HG03045 (cell line): Measurements from ENCODE around the gene DDR1.

ENCODE experiments used
- ATAC-seq: cut with Tn5 transposase; IDR thresholded peaks from one replicate; pipeline ENCODE4 v1.9.1; 2021; ENCODE audit warnings: mild to moderate bottlenecking, moderate library complexity; ENCODE audit not compliant: unreplicated experiment

Gene DDR1

DNA sequence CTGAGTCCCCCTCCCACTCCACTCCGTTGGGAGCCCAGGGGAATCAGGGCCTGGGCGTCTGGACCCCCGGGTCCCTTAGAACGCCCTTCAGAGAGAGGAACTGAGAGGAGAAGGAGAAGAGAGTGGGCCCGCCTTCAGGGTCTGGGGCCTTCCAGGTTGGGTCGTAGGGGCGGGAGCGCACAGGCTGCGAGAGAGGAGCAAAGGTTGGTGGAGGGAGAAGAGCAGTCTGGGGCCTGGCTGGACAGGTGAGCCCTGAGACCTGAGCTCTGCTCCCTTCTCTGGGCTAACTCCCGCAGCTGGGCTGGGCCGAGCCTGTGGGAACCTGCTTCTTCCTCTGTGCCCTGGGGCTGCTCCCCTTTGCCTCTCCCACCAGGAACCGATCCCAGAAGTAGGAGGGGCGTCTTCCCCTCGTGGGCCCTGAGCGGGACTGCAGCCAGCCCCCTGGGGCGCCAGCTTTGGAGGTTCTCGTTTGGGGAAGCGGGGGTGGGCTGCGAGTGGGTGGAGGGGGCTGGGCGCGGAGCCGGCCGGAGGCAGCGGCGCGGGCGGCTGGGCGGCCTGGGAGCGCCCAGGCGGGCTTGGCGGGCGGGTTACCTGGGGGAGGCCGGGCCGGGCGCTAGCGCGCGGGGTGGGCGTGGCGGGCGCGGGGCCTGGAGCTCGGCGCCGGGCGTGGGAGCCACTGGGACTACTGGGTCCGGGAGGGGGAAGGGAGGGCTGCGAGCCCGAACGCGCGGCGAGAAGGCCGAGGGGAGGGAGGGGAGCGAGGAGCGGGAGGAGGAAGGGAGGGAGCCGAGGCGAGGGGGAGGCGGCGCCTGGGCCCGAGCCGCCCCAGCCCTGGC is at the start of gene DDR1:
TSS of gene DDR1 (plus strand) at position 835 of the 836 bp plus-strand sequence. CDS start 4,211 bp downstream, outside the sequence.
- no peak for ATAC-seq

DNA sequence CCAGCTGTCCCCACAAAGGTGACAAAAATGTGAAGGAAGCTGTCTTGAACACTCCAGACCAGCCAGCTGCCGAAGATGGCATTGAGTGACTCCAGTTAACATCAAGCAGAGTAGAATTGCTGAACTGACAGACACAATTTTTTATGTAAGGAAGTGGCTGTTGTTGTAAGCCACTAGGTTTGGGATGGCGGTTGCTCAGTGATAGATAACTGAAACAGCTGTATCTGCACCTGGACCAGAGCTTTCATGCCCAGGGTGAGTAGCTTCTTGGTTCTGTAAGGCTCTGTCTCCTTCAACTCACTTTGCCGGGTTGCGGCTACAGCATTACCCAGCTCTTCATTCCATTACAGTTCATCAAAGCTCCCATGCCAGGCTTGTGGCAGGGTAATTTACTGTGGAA is 49.7 kb upstream of the DDR1 start:
- ATAC-seq = no peak

DNA sequence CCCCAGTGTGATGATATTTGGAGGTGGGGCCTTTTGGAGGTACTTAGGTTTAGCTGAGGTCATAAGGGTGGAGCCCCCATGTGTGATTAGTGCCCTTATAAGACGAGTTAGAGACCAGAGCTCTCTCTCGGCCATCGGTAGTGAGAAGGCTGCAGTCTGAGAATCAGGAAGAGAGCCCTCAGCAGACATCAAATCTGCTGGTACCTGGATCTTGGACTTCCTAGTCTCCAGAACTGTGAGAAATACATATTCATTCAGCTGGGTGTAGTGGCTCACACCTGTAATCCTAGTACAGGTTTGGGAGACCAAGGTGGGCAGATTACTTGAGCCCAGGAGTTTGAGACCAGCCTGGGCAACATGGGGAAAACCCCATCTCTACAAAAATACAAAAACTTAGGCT is 48.7 kb upstream of the DDR1 start:
- ATAC-seq = no peak

DNA sequence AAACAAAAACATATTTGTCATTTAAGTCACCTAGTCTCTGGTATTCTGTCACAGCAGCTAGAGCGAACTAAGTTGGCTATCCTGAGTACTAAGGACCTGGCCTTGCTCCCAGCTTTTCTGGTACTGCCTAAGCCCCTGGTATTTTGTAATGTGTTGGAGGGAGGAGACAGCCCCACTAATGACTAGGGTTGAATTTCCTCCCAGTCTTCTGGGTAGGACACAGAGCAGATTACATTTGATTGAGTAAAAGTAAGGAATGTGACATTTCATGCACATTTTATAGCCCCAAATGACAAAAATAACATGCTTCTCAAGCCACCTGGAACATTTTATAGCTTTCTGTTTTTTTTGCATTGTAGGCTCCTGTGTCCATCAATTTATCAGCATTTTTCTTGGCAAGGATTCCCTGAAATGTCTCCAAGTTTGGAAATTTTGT is 47.9 kb upstream of the DDR1 start:
- no peak for ATAC-seq

DNA sequence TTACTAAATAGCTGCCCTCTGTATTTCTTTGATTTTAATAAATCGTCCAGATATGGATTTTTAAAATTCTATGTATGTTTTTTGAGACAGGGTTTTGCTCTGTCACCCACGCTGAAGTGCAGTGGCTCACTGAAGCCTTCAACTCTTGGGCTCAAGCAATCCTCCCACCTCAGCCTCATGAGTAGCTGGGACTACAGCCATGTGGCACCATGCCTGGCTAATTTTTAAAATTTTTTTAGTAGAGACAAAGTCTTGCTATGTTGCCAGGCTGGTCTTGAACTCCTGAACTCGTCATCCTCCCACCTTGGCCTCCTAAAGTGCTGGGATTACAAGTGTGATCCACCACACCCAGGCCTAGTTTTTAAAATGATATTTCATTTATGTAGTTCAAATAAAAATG is 47.4 kb upstream of the DDR1 start:
- ATAC-seq = no peak

DNA sequence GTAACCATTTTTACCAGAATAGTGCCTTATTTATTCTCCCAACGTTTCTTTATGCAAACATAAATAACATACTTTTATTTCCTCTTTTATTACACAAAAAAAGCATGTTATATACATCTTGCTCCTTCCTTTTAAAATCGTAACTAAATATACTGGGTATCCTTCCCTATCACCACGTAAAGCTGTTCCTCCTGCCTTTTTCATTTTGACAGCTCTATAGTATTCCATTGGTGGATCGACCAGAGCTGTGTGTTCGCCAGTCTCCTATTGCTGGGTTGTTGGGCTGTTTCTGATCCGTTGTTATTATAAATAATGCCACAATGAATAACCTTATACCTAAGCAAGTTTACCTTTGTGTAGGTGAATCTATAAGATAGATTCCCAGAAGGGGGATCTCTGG is 46.9 kb upstream of the DDR1 start:
- ATAC-seq = no peak

DNA sequence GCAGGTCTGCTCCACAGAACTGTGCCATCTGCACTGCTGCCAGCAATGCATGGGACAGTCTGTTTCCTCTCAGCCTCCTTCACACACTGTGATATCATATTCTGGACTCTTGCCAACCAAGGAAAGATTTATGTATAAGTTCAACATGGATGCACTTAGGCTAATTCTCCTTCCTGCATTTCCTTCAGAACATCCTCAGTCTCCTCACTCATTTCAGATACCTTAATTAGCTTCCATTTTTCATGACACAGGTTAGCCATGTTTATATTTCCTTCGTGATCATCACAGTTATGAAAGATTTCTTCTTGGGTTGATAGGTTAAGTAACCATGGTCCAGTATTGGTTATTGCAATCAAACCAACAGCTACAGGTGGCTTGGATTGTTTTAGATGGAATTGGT is 46.4 kb upstream of the DDR1 start:
- no peak for ATAC-seq

DNA sequence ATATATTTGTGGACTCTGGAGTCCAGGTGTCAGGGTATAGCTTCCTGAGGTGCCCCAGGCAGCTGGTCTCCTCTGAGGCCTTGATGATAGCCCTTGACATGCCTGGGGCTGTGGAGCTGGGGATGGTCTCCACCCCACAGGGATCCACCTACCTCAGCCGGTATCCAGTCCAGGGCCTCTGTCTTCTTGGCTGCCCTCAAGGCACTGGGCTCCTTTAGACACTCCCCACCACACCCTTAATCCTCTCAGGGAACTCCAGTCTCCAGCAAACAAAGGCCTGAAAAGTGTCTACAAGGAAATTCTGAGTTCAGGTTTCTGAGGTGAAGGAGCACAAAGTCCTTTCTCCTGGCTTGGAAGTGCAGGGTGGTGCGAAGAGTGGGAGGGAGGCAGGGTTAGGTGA is 44.6 kb upstream of the DDR1 start:
- ATAC-seq = no peak

DNA sequence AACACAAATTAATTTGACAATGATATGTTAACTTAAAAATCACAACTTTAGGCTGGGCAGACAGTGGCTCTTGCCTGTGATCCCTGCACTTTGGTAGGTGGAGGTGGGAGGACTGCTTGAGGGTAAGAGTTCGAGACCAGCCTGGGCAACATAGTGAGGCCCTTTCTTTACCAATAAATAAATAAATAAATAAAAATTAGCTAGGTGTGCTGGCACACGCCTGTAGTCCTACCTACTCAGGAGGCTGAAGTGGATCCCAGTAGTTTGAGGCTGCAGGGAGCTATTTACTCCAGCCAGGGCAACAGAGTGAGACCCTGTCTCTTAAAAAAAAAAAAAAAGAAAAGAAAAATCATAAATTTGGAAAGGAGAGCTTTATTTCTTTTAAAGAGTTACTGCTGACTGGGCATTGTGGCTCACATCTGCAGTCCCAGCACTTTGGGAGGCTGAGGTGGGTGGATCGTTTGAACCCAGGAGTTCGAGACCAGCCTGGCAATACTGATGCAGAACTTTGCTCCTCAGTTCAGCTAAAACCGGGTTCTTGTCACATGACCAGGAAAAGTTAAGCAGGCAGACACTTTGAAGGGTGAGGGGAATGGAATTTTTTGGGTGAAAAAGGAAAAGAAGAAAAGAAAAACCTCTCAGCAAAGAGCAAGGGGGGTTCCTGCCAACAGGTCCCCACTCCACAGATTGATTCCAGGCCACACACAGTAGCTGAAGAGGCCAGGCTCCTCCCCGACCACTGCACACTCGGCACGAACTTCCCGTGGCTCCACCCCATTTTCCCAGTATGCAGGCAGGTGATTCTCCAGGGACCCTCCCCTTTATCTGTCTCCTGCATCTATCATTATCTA is 44.0 kb upstream of the DDR1 start:
- ATAC-seq = no peak

DNA sequence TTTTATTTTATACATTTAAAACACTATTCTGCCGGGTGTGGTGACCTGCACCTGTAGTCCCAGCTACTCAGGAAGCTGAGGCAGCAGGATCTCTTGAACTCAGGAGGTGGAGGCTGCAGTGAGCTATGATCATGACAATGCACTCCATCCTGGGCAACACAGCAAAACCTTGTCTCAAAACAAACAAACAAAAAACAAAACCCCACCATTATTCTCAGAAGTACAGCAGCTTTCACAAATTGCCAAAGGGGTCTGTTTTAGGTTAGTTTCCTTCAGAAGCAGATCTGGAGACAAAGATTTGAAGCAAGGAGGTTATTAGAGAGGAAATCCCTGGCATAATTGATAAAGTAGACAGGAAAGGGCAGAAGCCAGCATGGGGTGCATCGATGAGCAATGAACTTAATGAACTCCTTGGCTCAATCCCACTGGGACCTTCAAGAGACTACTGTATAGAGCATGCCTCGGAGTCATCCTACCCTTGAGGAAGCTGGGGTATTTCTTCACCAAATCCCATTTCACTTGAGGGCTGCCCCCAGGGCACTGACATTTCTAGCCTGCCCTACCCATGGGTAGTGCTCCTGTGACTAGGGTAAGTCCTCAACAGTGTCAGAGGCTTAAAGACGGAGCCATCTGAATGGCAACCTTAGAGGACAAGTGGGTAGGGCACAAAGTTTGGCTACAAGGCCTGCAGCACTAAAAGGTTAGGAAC is 43.2 kb upstream of the DDR1 start:
- no peak for ATAC-seq

DNA sequence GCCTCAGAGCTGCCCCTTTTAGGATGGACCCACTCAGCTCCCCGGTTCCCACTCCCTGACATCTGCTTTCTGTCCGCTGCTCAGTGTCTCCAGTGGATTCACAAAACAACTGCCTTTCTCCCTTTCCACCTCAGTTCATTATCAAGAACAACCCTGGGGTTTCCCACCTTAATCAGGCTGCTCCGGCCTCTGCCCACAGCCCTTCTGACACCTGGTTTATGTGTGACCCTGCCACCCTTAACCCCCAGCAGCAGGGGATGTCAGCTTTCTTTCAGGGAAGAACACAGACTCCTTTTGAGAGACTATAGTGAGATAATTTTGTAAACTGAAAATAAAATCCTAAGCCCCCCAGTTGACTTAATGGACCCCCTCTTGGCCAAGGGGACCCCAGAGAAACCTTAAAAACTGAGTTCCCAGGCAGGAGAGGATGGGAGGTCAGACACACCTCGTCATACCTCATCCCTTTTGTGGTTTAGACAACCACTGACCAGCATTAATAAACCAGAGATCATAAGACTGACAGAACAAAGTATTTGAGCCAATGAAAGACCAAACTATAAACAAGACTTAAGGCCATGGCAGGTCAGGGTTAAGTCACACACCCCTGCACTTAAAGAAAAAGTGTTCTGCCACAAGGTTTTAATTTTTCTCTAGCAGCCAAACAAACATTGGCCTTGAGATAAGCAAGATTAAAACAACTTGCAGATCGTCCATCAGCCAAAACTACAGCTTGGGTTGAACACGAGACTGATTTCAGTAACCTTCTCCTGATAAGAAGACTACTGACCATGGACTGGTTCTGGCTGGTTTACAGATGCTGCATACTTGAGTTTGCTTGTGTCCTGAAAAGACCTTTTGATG is 42.4 kb upstream of the DDR1 start:
- ATAC-seq = no peak

DNA sequence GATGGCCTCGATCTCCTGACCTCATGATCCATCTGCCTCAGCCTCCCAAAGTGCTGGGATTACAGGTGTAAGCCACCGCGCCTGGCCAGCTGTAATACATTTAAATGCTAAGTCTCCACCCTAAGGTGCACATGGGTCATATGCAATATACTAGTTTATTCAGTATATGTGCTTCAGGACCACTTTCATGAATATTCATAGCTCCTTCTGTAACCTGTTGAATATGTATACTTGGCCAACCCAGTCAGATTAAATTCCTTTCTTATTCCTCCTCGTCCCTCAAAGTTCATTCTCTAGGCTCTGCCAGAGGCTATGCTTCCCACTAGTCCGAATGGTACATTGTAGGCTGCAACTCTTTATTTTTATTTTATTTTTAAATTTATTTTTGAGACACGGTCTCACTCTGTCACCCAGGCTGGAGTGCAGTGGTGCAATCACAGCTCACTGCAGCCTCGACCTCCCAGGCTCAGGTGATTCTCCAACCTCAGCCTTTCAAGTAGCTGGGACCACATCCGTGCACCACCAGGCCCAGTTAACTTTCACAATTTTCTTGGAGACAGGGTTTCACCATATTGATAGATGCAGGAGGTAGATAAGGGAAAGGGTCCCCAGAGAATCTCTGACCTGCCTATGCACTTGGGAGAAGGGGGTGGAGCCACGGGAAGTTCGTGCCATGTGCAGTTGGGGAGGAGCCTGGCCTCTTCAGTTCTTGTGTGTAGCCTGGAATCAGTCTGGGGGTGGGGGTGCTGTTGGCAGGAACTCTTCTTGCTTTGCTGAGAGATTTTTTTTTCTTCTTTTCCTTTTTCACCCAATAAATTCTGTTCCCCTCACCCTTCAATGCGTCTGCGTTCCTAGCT is 41.3 kb upstream of the DDR1 start:
- no peak for ATAC-seq

DNA sequence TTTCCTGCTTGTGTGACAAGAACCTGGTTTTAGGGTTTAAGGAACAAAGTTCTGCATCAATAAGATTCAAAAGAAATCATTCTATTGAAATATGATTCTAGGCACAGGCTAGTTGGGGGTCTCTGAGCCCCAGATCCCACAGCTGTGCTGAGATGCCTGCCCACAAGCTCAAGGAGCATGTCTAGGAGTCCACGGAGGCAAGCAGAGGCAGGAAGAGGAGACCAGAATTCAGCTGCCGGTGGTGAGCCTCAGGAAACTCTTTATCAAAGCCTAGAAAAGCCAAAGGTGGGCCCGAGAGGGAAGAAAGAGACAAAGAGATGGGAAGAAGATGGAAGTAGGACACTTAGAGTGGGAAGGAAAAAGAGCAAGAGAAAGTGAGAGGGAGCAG is 40.7 kb upstream of the DDR1 start:
- ATAC-seq = no peak

DNA sequence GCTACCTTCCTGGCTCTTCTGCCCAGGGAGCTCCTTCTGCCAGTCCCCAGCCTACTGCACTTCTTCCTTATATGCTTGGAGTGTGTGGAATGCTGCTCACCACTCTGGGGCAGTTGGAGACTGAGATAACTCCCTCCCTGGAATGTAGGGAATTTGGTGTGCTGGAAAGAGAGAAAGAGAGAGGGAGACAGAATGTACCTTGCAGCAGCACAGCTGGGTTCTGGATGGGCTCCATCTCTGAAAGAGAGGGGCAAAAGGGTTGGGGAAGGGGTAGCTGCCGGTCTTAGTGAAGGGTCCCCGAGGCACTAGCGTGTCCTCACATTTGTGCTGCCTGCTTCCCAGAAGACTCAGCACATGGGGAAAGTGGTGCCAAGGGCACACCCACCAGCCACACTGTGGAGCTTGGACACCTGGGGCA is 40.2 kb upstream of the DDR1 start:
- no peak for ATAC-seq

DNA sequence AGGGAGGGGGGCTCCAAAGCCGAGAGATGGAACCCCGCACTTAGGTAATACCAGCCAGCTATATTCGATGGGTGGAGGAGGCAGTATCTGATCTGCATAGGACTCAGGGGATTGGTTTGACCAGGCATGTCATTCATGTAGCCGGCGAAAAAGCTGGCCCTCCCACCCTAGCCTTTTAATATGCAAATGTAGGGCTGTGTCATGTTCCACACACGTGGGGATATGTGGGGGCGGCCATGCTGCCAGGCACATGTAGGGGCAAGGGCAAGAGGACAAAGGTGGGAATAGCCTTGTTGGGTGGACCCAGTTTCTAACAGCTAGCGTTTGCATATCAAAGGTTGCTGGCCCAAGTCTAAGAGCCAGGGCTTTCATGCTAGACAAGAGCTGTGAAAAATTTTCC is 39.1 kb upstream of the DDR1 start:
- no peak for ATAC-seq

DNA sequence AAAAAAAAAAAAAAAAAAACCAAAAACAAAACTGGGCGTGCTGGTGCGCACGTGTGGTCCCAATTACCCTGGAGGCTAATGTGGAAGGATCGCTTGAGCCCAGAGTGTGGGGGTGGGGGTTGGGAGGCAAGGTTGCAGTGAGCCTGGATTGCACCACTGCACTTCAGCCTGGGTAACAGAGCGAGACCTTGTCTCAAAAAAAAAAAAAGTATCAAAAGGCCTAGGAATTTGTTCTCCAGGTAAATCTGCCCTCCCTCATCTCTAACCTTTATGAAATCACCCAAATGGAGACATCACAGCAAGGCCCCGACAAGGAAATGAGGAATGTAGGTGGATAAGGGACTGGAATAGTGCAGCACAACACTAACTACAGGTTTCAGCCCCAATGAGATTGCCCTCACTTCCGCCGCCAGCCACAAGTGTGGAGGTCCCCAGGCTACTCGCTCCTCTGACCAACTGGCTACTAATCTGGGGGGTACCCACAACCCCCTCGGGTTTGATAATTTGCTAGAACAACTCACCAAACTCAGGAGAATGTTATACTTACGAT is 36.8 kb upstream of the DDR1 start:
- no peak for ATAC-seq

DNA sequence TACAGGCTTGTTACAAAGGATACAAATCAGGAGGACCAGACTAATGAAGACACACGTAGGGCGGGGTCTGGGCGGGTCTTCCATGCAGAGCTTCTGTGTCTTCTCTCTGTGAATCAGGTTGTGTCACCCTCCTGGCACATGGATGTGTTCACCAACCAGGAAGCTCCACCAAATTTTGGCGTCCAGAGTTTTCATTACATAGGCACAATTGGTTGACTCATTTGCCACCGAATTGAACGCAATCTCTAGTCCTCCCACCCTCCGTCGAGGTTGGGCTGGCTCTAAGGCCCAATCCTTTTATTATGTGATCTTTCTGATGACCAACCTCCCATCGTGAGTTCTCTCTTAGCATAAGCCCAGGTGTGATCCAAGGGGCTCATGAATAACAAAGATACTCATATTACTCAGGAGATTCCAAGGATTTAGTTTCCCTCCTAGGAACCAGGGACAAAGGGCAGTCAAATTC is 36.3 kb upstream of the DDR1 start:
- no peak for ATAC-seq

DNA sequence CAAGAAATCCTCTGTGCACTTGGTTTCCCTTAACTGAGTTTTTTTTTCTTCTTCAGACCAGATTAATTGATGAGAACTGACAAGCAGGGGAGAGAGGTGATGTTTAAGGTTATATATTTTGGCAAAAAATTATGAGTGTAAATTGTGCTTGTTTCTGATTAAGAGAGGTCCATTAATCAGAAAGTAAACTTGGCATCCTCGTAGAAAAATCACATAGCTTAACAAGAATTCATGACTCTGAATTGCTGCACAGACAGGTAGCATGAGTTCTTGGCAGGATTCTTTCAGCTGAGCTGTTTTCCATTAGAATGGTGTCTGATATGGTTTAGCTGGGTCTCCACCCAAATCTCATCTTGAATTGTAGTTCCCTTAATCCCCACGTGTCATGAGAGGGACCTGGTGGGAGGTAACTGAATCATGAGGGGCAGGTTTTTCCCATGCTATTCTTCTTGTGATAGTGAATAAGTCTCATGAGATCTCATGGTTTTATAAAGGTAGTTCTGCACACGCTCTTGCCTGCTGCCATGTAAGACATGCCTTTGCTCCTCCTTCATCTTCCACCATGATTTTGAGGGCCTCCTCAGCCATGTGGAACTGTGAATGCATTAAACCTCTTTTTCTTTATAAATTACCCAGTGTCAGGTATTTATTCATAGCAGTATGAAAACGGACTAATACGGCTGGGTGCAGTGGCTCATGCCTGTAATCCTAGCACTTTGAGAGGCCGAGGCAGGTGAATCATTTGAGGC is 34.2 kb upstream of the DDR1 start:
- ATAC-seq = no peak
